ENCODE measurements around the gene BDNF. TPM values are rescaled to one million over a fixed set of nuclear protein-coding genes. Genes with fewer than 3 reads are reported as not detected.

The BDNF gene
- total and polyA plus RNA-seq, 2 donors (not counting 1 experiment from before 2014, with no cell fraction given): 11.2 to 16.7 TPM

GRCh38 chr11:27621405-27622161, 78.7 kb downstream of the BDNF start:
- DNase-seq (ENCODE audit: low read depth in 2 of 2): peak; percentile 21 to 36
- H3K9ac ChIP-seq (ENCODE audit: insufficient read depth, low read length): no peak overlapping the region
- no peaks in the 10 kb centered on the region for H4K20me1 ChIP-seq (ENCODE audit: control insufficient read depth, extremely low read depth, insufficient read depth, low read length)
- no peak for TF ChIP-seq EZH2 (IDR thresholded peaks at IDR 0.05; ENCODE audit: low read length, missing control alignments)
- no peak for TF ChIP-seq CTCF (conservative IDR thresholded peaks at IDR 0.05 in 1 of 2, IDR thresholded peaks at IDR 0.05 in 1 of 2; ENCODE audit: low read depth in 1 of 2, low read length in 2 of 2)
- H3K36me3 ChIP-seq (ENCODE audit: control insufficient read depth, insufficient read depth, low read length): no peaks in the 10 kb centered on the region
- no peak overlapping the region for H3K4me3 ChIP-seq (replicated peaks in 1 of 4; ENCODE audit: control extremely low read depth in 1 of 4, insufficient read depth in 1 of 4, low read depth in 3 of 4, low read length in 4 of 4)
- H2AFZ ChIP-seq (ENCODE audit: low read length): no peak overlapping the region
- no peaks in the 10 kb centered on the region for H3K4me1 ChIP-seq (ENCODE audit: control insufficient read depth, extremely low read depth, insufficient read depth, low read length)
- no peaks in the 10 kb centered on the region for H3K79me2 ChIP-seq (ENCODE audit: control insufficient read depth, insufficient read depth, low read length)
- no peaks in the 10 kb centered on the region for H3K27me3 ChIP-seq (ENCODE audit: control insufficient read depth, insufficient read depth, low read length)
- H3K4me2 ChIP-seq (ENCODE audit: extremely low read depth, insufficient read depth, low read length): no peak overlapping the region
- no peaks in the 10 kb centered on the region for H3K9me3 ChIP-seq (ENCODE audit: control insufficient read depth, insufficient read depth, low read depth, low read length)
- no peak overlapping the region for H3K27ac ChIP-seq (ENCODE audit: insufficient read depth, low read length)

- H4K20me1 ChIP-seq (ENCODE audit: control insufficient read depth, extremely low read depth, insufficient read depth, low read length): no peaks in the 10 kb centered on the region
- H3K79me2 ChIP-seq (ENCODE audit: control insufficient read depth, insufficient read depth, low read length): no peaks in the 10 kb centered on the region
- H3K27me3 ChIP-seq (ENCODE audit: control insufficient read depth, insufficient read depth, low read length): no peaks in the 10 kb centered on the region
- no peak overlapping the region for H2AFZ ChIP-seq (ENCODE audit: low read length)
- H3K9me3 ChIP-seq (ENCODE audit: control insufficient read depth, insufficient read depth, low read depth, low read length): no peaks in the 10 kb centered on the region
- H3K4me2 ChIP-seq (ENCODE audit: extremely low read depth, insufficient read depth, low read length): no peak overlapping the region
- DNase-seq (ENCODE audit: low read depth in 2 of 2): no peak
- no peaks in the 10 kb centered on the region for H3K36me3 ChIP-seq (ENCODE audit: control insufficient read depth, insufficient read depth, low read length)
- H3K9ac ChIP-seq (ENCODE audit: insufficient read depth, low read length): no peak overlapping the region
- no peaks in the 10 kb centered on the region for H3K4me1 ChIP-seq (ENCODE audit: control insufficient read depth, extremely low read depth, insufficient read depth, low read length)
- H3K27ac ChIP-seq (ENCODE audit: insufficient read depth, low read length): no peak overlapping the region
- TF ChIP-seq EZH2 (IDR thresholded peaks at IDR 0.05; ENCODE audit: low read length, missing control alignments): no peak
- TF ChIP-seq CTCF (conservative IDR thresholded peaks at IDR 0.05 in 1 of 2, IDR thresholded peaks at IDR 0.05 in 1 of 2; ENCODE audit: low read depth in 1 of 2, low read length in 2 of 2): no peak
- H3K4me3 ChIP-seq (replicated peaks in 1 of 4; ENCODE audit: control extremely low read depth in 1 of 4, insufficient read depth in 1 of 4, low read depth in 3 of 4, low read length in 4 of 4): no peak overlapping the region
Observed at GRCh38 chr11:27619763-27620335, 80.4 kb downstream of the BDNF start.

GRCh38 chr11:27619039-27619574, 81.1 kb downstream of the BDNF start:
- no peaks in the 10 kb centered on the region for H3K36me3 ChIP-seq (ENCODE audit: control insufficient read depth, insufficient read depth, low read length)
- no peak overlapping the region for H2AFZ ChIP-seq (ENCODE audit: low read length)
- H3K4me3 ChIP-seq (replicated peaks in 1 of 4; ENCODE audit: control extremely low read depth in 1 of 4, insufficient read depth in 1 of 4, low read depth in 3 of 4, low read length in 4 of 4): no peak overlapping the region
- TF ChIP-seq EZH2 (IDR thresholded peaks at IDR 0.05; ENCODE audit: low read length, missing control alignments) (no peak), CTCF (conservative IDR thresholded peaks at IDR 0.05 in 1 of 2, IDR thresholded peaks at IDR 0.05 in 1 of 2; ENCODE audit: low read depth in 1 of 2, low read length in 2 of 2) (no peak)
- no peak overlapping the region for H3K4me2 ChIP-seq (ENCODE audit: extremely low read depth, insufficient read depth, low read length)
- DNase-seq (ENCODE audit: low read depth in 2 of 2): peak in 1 of 2 donors; percentile 5
- no peaks in the 10 kb centered on the region for H3K27me3 ChIP-seq (ENCODE audit: control insufficient read depth, insufficient read depth, low read length)
- no peak overlapping the region for H3K9ac ChIP-seq (ENCODE audit: insufficient read depth, low read length)
- H4K20me1 ChIP-seq (ENCODE audit: control insufficient read depth, extremely low read depth, insufficient read depth, low read length): no peaks in the 10 kb centered on the region
- no peaks in the 10 kb centered on the region for H3K9me3 ChIP-seq (ENCODE audit: control insufficient read depth, insufficient read depth, low read depth, low read length)
- no peak overlapping the region for H3K27ac ChIP-seq (ENCODE audit: insufficient read depth, low read length)
- no peaks in the 10 kb centered on the region for H3K4me1 ChIP-seq (ENCODE audit: control insufficient read depth, extremely low read depth, insufficient read depth, low read length)
- no peaks in the 10 kb centered on the region for H3K79me2 ChIP-seq (ENCODE audit: control insufficient read depth, insufficient read depth, low read length)
